ENCODE results near the gene PRR33. TPM values are rescaled to one million over a fixed set of nuclear protein-coding genes. Genes with fewer than 3 reads are reported as not detected.

The PRR33 gene
- total and polyA plus RNA-seq, 10 of the 15 experiments (the other 5 are each of a cell fraction or from before 2014, with no cell fraction given): 0.02 to 1.0 (median 0.38) TPM; not detected in 6

GRCh38 chr11:1888347-1888753 is 3.3 kb downstream of the PRR33 start (continued):
- TF ChIP-seq ZNF217 (IDR thresholded peaks at IDR 0.05) (no peak), EGR1 (IDR thresholded peaks at IDR 0.05; ENCODE audit: borderline replicate concordance in 1 of 2, low read depth in 2 of 2, low read length in 2 of 2) (no peak), NR2C2 (IDR thresholded peaks at IDR 0.05; ENCODE audit: borderline replicate concordance, control insufficient read depth, insufficient read length, low read depth) (no peak), IKZF2 (IDR thresholded peaks at IDR 0.05) (no peak), BCL3 (IDR thresholded peaks at IDR 0.05; ENCODE audit: borderline replicate concordance, insufficient read depth, low read depth, low read length, poor library complexity, severe bottlenecking) (no peak), RFX5 (IDR thresholded peaks at IDR 0.05; ENCODE audit: low read depth, low read length) (no peak), MEF2A (IDR thresholded peaks at IDR 0.05; ENCODE audit: insufficient read depth, low read depth, low read length) (no peak), DPF2 (IDR thresholded peaks at IDR 0.05) (no peak), CTCF (IDR thresholded peaks at IDR 0.05 in 2 of 3, conservative IDR thresholded peaks at IDR 0.05 in 1 of 3; ENCODE audit: control insufficient read depth in 2 of 3, extremely low read depth in 1 of 3, insufficient read depth in 1 of 3, low read depth in 3 of 3, low read length in 3 of 3) (no peak), CHD4 (IDR thresholded peaks at IDR 0.05) (no peak), E2F8 (IDR thresholded peaks at IDR 0.05; ENCODE audit: low read depth, partially characterized antibody) (no peak)
